NCI-H1092 (cell line): ENCODE measurements around the gene NCAM2.

ENCODE experiments used
- DNase-seq: peaks from one replicate; lab custom pipeline; 2025; lab: John Stamatoyannopoulos, UW

NCAM2 gene

GRCh38 chr21:21216047-21216446 lies 217.8 kb downstream of the NCAM2 start:
- DNase-seq, result no peak

GRCh38 chr21:21226472-21226871 lies 228.3 kb downstream of the NCAM2 start:
- no peak for DNase-seq

GRCh38 chr21:21230672-21231071 lies 232.5 kb downstream of the NCAM2 start:
- no peak for DNase-seq

GRCh38 chr21:21231913-21232312 lies 233.7 kb downstream of the NCAM2 start:
- no peak for DNase-seq

- DNase-seq, result peak; percentile 1
Measured at GRCh38 chr21:21232320-21232719, 234.1 kb downstream of the NCAM2 start.

GRCh38 chr21:21233051-21233450 lies 234.8 kb downstream of the NCAM2 start:
- DNase-seq, result no peak

- DNase-seq, result no peak
Measured at GRCh38 chr21:21236996-21237395, 238.8 kb downstream of the NCAM2 start.

- DNase-seq, result no peak
Measured at GRCh38 chr21:21238629-21239400, 240.6 kb downstream of the NCAM2 start.

GRCh38 chr21:21241391-21241790 lies 243.2 kb downstream of the NCAM2 start:
- peak; percentile 35 for DNase-seq

GRCh38 chr21:21246007-21246406 lies 247.8 kb downstream of the NCAM2 start:
- DNase-seq, result no peak

GRCh38 chr21:21247424-21247823 lies 249.2 kb downstream of the NCAM2 start:
- no peak for DNase-seq

GRCh38 chr21:21262048-21262447 lies 263.8 kb downstream of the NCAM2 start:
- DNase-seq, result no peak

GRCh38 chr21:21268061-21268471 lies 269.9 kb downstream of the NCAM2 start:
- no peak for DNase-seq

GRCh38 chr21:21268885-21269284 lies 270.7 kb downstream of the NCAM2 start:
- no peak for DNase-seq

GRCh38 chr21:21279193-21279901 lies 281.1 kb downstream of the NCAM2 start:
- DNase-seq, result no peak

- DNase-seq, result no peak
Measured at GRCh38 chr21:21283810-21284209, 285.6 kb downstream of the NCAM2 start.

GRCh38 chr21:21286170-21286798 lies 288.1 kb downstream of the NCAM2 start:
- DNase-seq, result no peak

- peak; percentile 14 for DNase-seq
Measured at GRCh38 chr21:21290751-21291150, 292.5 kb downstream of the NCAM2 start.

GRCh38 chr21:21291883-21292569 lies 293.8 kb downstream of the NCAM2 start:
- no peak for DNase-seq

- no peak for DNase-seq
Measured at GRCh38 chr21:21295303-21295702, 297.1 kb downstream of the NCAM2 start.

- DNase-seq, result no peak
Measured at GRCh38 chr21:21297211-21297610, 299.0 kb downstream of the NCAM2 start.

- DNase-seq, result no peak
Measured at GRCh38 chr21:21301013-21301412, 302.8 kb downstream of the NCAM2 start.
